Neural cell (in vitro differentiated cells): ENCODE measurements around the gene LRP1-AS. TPM values are rescaled to one million over a fixed set of nuclear protein-coding genes. Genes with fewer than 3 reads are reported as not detected.

Experiments
- H2AFZ ChIP-seq: fragments of 200-600, 300-800 bp; sonication (generic), shearing (Covaris generic); 2 replicates; pipeline ENCODE4 v1.6.0; 2014; ENCODE audit warnings: low read depth, mild to moderate bottlenecking, antibody characterized with exemption, low read length, moderate library complexity
- H3F3A ChIP-seq: fragments of 200-600 bp; shearing (Covaris generic); 2 replicates; pipeline ENCODE4 v1.6.1; 2016; ENCODE audit warnings: mild to moderate bottlenecking, moderate library complexity, mixed read lengths, antibody characterized with exemption, low read length; ENCODE audit not compliant: insufficient read depth, poor library complexity, severe bottlenecking
- H3K27ac ChIP-seq: fragments of 200-600, 300-800 bp; sonication (generic), shearing (Covaris generic); 2 replicates; pipeline ENCODE4 v1.5.1; 2014; ENCODE audit warnings: mild to moderate bottlenecking, low read length, moderate library complexity
- H3K27me3 ChIP-seq: fragments of 300-800, 200-600 bp; sonication (generic), shearing (Covaris generic); 2 replicates; pipeline ENCODE4 v1.6.0; 2014; ENCODE audit warnings: mild to moderate bottlenecking, low read depth, low read length, moderate library complexity; ENCODE audit not compliant: insufficient read depth
- H3K36me3 ChIP-seq: fragments of 300-800, 200-600 bp; sonication (generic), shearing (Covaris generic); 2 replicates; pipeline ENCODE4 v1.5.1; 2014; ENCODE audit warnings: mild to moderate bottlenecking, antibody characterized with exemption, low read length, moderate library complexity; ENCODE audit not compliant: insufficient read depth
- H3K4me2 ChIP-seq: fragments of 300-800, 200-600 bp; sonication (generic), shearing (Covaris generic); 2 replicates; pipeline ENCODE4 v1.6.0; 2014; ENCODE audit warnings: mild to moderate bottlenecking, low read length
- H3K4me3 ChIP-seq: fragments of 300-800, 200-600 bp; sonication (generic), shearing (Covaris generic); 2 replicates; pipeline ENCODE4 v1.5.1; 2014; ENCODE audit warnings: mild to moderate bottlenecking, low read length, moderate library complexity
- H3K79me2 ChIP-seq: fragments of 200-600 bp; shearing (Covaris generic); replicated peaks from 2 replicates; pipeline ENCODE4 v1.6.0; 2014; ENCODE audit warnings: mild to moderate bottlenecking, low read length, moderate library complexity; ENCODE audit not compliant: insufficient read depth
- H3K9ac ChIP-seq: fragments of 300-800, 200-600 bp; sonication (generic), shearing (Covaris generic); 2 replicates; pipeline ENCODE4 v1.6.1; 2016; ENCODE audit warnings: mild to moderate bottlenecking, low read length, mixed read lengths
- H3K9me2 ChIP-seq: fragments of 200-600 bp; shearing (Covaris generic); 2 replicates; pipeline ENCODE4 v1.6.1; 2016; ENCODE audit warnings: mild to moderate bottlenecking, low read length, mixed read lengths; ENCODE audit not compliant: insufficient read depth
- H3K9me3 ChIP-seq: fragments of 200-600, 300-800 bp; sonication (generic), shearing (Covaris generic); 2 replicates; pipeline ENCODE4 v1.6.1; 2016; ENCODE audit warnings: mild to moderate bottlenecking, mixed run types, low read length, moderate library complexity, mixed read lengths
- H4K20me1 ChIP-seq: fragments of 200-600 bp; shearing (Covaris generic); 2 replicates; pipeline ENCODE4 v1.6.1; 2016; ENCODE audit warnings: mild to moderate bottlenecking, mixed run types; ENCODE audit not compliant: insufficient read depth
- CTCF ChIP-seq: fragments of 450-650 bp; IDR thresholded peaks from 2 replicates; pipeline ENCODE4 v1.5.1; 2014; ENCODE audit warnings: antibody characterized with exemption, mild to moderate bottlenecking, moderate library complexity; ENCODE audit not compliant: poor library complexity, severe bottlenecking
- EP300 ChIP-seq: fragments of 450-650 bp; conservative IDR thresholded peaks from 2 replicates; pipeline ENCODE4 v1.6.1; 2014; ENCODE audit warnings: antibody characterized with exemption, mild to moderate bottlenecking, moderate library complexity; ENCODE audit not compliant: poor library complexity, severe bottlenecking
- EZH2 ChIP-seq: fragments of 200-600, 300-800 bp; shearing (Covaris generic), sonication (generic); IDR thresholded peaks from 2 replicates; pipeline ENCODE4 v1.6.1; 2014; ENCODE audit warnings: antibody characterized with exemption, low read length, borderline replicate concordance, mild to moderate bottlenecking; ENCODE audit not compliant: insufficient read depth, poor library complexity, severe bottlenecking
- MXI1 ChIP-seq: fragments of 450-650 bp; conservative IDR thresholded peaks from 2 replicates; pipeline ENCODE4 v1.6.1; 2014; ENCODE audit warnings: antibody characterized with exemption, mild to moderate bottlenecking; ENCODE audit not compliant: poor library complexity, severe bottlenecking
- POLR2AphosphoS5 ChIP-seq: IDR thresholded peaks from 2 replicates; pipeline ENCODE4 v1.6.1; 2012
- RAD21 ChIP-seq: fragments of 450-650 bp; conservative IDR thresholded peaks from 2 replicates; pipeline ENCODE4 v1.6.1; 2014; ENCODE audit warnings: antibody characterized with exemption, mild to moderate bottlenecking, moderate library complexity
- REST ChIP-seq: IDR thresholded peaks from 2 replicates; pipeline ENCODE4 v1.6.1; 2012; ENCODE audit warnings: borderline replicate concordance
- SMC3 ChIP-seq: fragments of 450-650 bp; conservative IDR thresholded peaks from 2 replicates; pipeline ENCODE4 v1.6.1; 2014; ENCODE audit warnings: antibody characterized with exemption, mild to moderate bottlenecking, moderate library complexity; ENCODE audit not compliant: poor library complexity
- TAF1 ChIP-seq: IDR thresholded peaks from 2 replicates; pipeline ENCODE4 v1.6.1; 2012; ENCODE audit warnings: low read depth
- polyA plus RNA-seq: library from polyadenylated mRNA; depleted of rRNA; stranded (reverse); fragments of >200 nt; gene quantifications from 2 replicates; pipeline ENCODE4 v1.2.3, GENCODE V29; 2014

LRP1-AS gene
- polyA plus RNA-seq, 1 donor from 2014 or later, result not detected

- TF ChIP-seq SMC3 (no peak), EP300 (no peak)
Observed at GRCh38 chr12:57196956-57197355, 49.5 kb upstream of the LRP1-AS start (continued).

GRCh38 chr12:57196439-57196838 is 49.0 kb upstream of the LRP1-AS start:
- H3K27ac ChIP-seq, result no peak overlapping the region
- H2AFZ ChIP-seq, result no peak overlapping the region
- H3K9ac ChIP-seq, result no peak overlapping the region
- no peaks in the 10 kb centered on the region for H3K79me2 ChIP-seq
- no peak overlapping the region for H3K4me3 ChIP-seq
- TF ChIP-seq RAD21 (no peak), SMC3 (no peak), CTCF (no peak), MXI1 (no peak), EZH2 (no peak), REST (no peak), TAF1 (no peak), EP300 (no peak), POLR2AphosphoS5 (no peak)
- no peaks in the 10 kb centered on the region for H3K9me2 ChIP-seq
- no peaks in the 10 kb centered on the region for H3F3A ChIP-seq
- H3K4me2 ChIP-seq, result no peak overlapping the region
- H3K27me3 ChIP-seq, result no peaks in the 10 kb centered on the region
- no peaks in the 10 kb centered on the region for H4K20me1 ChIP-seq
- H3K9me3 ChIP-seq, result no peaks in the 10 kb centered on the region
- H3K36me3 ChIP-seq, result peaks cover 19% of the 10 kb centered on the region

- Histone ChIP-seq H3K27me3 (no peaks in the 10 kb centered on the region), H3F3A (no peaks in the 10 kb centered on the region), H3K9me2 (no peaks in the 10 kb centered on the region), H3K4me3 (no peak overlapping the region), H3K79me2 (no peaks in the 10 kb centered on the region), H3K9ac (no peak overlapping the region), H3K9me3 (no peaks in the 10 kb centered on the region), H3K27ac (no peak overlapping the region), H4K20me1 (no peaks in the 10 kb centered on the region), H3K36me3 (peaks cover 19% of the 10 kb centered on the region), H2AFZ (no peak overlapping the region), H3K4me2 (no peak overlapping the region)
- TF ChIP-seq MXI1 (no peak), EP300 (no peak), TAF1 (no peak), EZH2 (no peak), REST (no peak), POLR2AphosphoS5 (no peak)
Observed at GRCh38 chr12:57195611-57196371, 48.4 kb upstream of the LRP1-AS start.
